HEK293 (cell line): ENCODE results near the gene DLG1.
"Not testable (repeated sequence)": the region's sequence is repeated elsewhere in the genome, so short reads cannot be mapped to it uniquely, and the experiment has no call there.

Experiments used
- CTCF ChIP-seq: fragments of 450-650 bp; formaldehyde crosslinking; IDR thresholded peaks from 2 replicates; pipeline ENCODE4 v1.5.1; 2016; ENCODE audit warnings: missing biosample characterization, missing genetic modification characterization
- HIC1 ChIP-seq: fragments of 450-650 bp; formaldehyde crosslinking; IDR thresholded peaks from 2 replicates; pipeline ENCODE4 v1.5.1; 2016; ENCODE audit warnings: missing biosample characterization, missing genetic modification characterization

GRCh38 chr3:197033764-197034163, 264.6 kb downstream of the DLG1 start:
- not testable (repeated sequence) for TF ChIP-seq HIC1, CTCF (tag by site-specific recombination)
